HUES6 (cell line): ENCODE measurements around the gene ZNF521.

ENCODE experiments used
- H3K27ac ChIP-seq: 2 replicates; pipeline ENCODE4 v1.7.0; 2013; ENCODE audit warnings: low read depth, mild to moderate bottlenecking, low read length, inconsistent platforms
- H3K27me3 ChIP-seq: 2 replicates; pipeline ENCODE4 v1.6.1; 2013; ENCODE audit warnings: low read length; ENCODE audit not compliant: control insufficient read depth, insufficient read depth
- H3K36me3 ChIP-seq: 2 replicates; pipeline ENCODE4 v1.6.1; 2013; ENCODE audit warnings: low read length; ENCODE audit not compliant: control insufficient read depth, insufficient read depth
- H3K4me1 ChIP-seq: 2 replicates; pipeline ENCODE4 v1.6.1; 2013; ENCODE audit warnings: low read length; ENCODE audit not compliant: control insufficient read depth, insufficient read depth
- H3K4me3 ChIP-seq: 2 replicates; pipeline ENCODE4 v1.5.1; 2013; ENCODE audit warnings: low read depth, low read length
- H3K9ac ChIP-seq: one replicate; pipeline ENCODE4 v1.6.1; 2013; ENCODE audit warnings: mild to moderate bottlenecking, low read length
- H3K9me3 ChIP-seq: 2 replicates; pipeline ENCODE4 v1.6.1; 2013; ENCODE audit warnings: low read depth, low read length; ENCODE audit not compliant: control insufficient read depth, insufficient read depth

The ZNF521 gene

DNA sequence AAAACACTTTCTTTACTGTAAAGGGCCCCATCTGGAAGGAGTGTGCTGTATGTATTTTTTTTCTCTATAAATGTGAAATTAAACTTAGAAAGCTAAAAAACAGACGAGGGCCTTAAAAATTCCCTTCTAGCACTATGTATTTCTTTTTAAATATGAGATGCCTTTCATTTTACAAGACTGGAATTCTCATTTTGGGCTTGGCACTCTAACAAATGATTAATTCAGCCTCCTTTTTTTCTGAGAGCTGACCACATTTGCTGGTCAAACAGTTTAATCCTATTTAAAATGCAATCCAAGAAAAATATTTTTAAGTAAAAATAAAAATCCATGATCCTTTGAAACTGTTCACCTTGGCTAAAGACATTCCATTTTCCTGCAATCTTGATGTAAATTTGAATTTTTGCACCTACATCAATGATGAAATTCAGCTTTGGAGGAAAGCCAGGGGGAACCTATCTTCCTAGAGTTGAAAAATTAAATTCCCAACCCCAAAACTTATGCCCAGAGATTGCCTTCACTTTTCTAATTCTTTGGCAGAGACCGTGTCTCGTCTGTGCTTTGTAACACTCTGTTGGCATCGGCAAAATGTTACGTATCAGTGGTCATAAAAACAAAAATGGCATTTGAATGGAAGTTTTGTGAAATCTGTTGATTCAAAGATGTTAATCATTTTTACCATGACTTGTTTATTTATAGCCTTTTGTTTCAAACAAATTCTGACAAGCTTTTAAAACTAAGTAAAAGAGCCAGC, 284.5 kb downstream of the ZNF521 start:
- H3K27ac ChIP-seq = no peak overlapping the region
- H3K27me3 ChIP-seq = no peaks in the 10 kb centered on the region; the same call in 1 of the 2 replicates
- no peak overlapping the region for H3K9ac ChIP-seq
- no peaks in the 10 kb centered on the region for H3K36me3 ChIP-seq
- H3K4me3 ChIP-seq = no peak overlapping the region
- H3K4me1 ChIP-seq = no peaks in the 10 kb centered on the region
- H3K9me3 ChIP-seq = no peaks in the 10 kb centered on the region

DNA sequence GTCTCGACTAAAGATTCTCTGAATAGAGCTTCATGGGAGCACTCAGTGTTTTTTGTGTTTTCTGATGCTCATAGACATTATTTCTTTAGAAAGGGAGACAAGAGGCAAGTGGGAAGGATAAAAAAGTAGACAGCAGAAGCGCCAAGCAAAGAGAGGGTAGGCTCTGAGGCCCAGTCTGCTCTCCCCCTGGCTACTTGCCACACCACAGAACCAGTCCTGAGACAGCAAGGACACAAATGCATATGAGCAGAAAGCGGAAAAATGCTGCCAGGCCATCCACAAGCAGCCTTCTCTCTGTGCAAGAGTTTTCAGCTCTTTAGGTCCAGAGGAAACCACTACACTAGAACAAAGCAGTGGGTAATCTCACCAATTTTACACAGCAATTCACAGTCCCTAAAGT, 285.4 kb downstream of the ZNF521 start:
- H3K9me3 ChIP-seq = no peaks in the 10 kb centered on the region
- no peaks in the 10 kb centered on the region; the same call in 1 of the 2 replicates for H3K27me3 ChIP-seq
- H3K36me3 ChIP-seq = no peaks in the 10 kb centered on the region
- no peak overlapping the region for H3K9ac ChIP-seq
- no peak overlapping the region for H3K27ac ChIP-seq
- H3K4me3 ChIP-seq = no peak overlapping the region
- H3K4me1 ChIP-seq = no peaks in the 10 kb centered on the region

- Histone ChIP-seq H3K9ac (no peak overlapping the region), H3K36me3 (no peaks in the 10 kb centered on the region), H3K4me1 (no peaks in the 10 kb centered on the region), H3K4me3 (no peak overlapping the region), H3K9me3 (no peaks in the 10 kb centered on the region), H3K27ac (no peak overlapping the region), H3K27me3 (no peaks in the 10 kb centered on the region; the same call in 1 of the 2 replicates)
Measured at GRCh38 chr18:25062720-25063119, 289.2 kb downstream of the ZNF521 start.

DNA sequence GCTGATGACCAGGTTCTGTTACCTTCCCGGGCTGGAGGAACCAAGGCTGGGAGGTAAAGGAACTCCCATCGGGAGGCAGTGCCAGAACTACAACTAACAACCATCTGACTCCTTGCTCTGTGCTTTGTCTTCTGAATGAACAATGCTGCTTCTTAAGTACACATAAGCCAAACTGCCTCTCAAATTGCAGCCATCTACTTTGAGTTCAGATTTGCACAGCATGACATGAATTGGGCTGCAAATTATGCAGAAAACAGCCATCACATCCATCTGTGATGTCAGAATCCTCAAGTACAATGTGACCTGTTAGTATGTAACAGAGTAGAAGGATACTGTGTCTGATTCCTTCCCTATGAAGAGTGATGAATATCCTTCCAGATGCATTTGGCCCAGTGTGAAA, 290.6 kb downstream of the ZNF521 start:
- no peak overlapping the region for H3K27ac ChIP-seq
- H3K9me3 ChIP-seq = no peaks in the 10 kb centered on the region
- H3K4me1 ChIP-seq = no peaks in the 10 kb centered on the region
- H3K4me3 ChIP-seq = no peak overlapping the region
- H3K27me3 ChIP-seq = peaks cover 5% of the 10 kb centered on the region; the same call in 1 of the 2 replicates
- no peaks in the 10 kb centered on the region for H3K36me3 ChIP-seq
- no peak overlapping the region for H3K9ac ChIP-seq

GRCh38 chr18:25058521-25058920, 293.4 kb downstream of the ZNF521 start:
- Histone ChIP-seq H3K9me3 (no peaks in the 10 kb centered on the region), H3K9ac (no peak overlapping the region), H3K36me3 (no peaks in the 10 kb centered on the region), H3K27me3 (peaks cover 33% of the 10 kb centered on the region), H3K27ac (no peak overlapping the region), H3K4me3 (no peak overlapping the region), H3K4me1 (no peaks in the 10 kb centered on the region)

DNA sequence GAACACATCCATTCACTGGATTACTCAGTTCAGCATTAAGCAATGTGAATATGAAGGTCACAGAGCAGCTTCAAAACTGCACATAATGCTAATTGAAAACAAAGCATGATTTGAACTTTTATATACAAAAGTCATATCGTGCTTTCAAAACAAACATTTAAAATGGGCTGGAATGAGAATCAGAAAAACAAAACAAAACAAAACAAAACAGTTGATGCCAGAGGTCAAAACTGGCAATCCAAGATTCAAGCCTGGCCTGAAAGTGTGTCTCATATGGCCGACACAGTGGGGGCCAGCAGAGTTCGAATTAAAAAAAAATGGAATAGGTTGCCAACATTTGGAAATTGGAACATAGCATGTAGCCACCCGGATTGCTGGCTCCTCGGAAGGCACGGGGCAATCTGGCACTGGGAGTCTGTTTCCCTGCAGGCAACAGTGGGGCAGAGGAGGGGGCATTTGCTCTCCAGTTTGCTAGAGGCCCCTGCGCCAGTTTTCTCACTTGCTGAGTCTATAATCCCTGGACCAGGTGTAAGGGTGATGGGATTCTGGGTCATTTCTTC, 294.4 kb downstream of the ZNF521 start:
- no peaks in the 10 kb centered on the region for H3K9me3 ChIP-seq
- H3K9ac ChIP-seq = no peak overlapping the region
- H3K4me3 ChIP-seq = no peak overlapping the region
- H3K27me3 ChIP-seq = peaks cover 42% of the 10 kb centered on the region
- H3K27ac ChIP-seq = no peak overlapping the region
- H3K4me1 ChIP-seq = no peaks in the 10 kb centered on the region
- H3K36me3 ChIP-seq = no peaks in the 10 kb centered on the region

DNA sequence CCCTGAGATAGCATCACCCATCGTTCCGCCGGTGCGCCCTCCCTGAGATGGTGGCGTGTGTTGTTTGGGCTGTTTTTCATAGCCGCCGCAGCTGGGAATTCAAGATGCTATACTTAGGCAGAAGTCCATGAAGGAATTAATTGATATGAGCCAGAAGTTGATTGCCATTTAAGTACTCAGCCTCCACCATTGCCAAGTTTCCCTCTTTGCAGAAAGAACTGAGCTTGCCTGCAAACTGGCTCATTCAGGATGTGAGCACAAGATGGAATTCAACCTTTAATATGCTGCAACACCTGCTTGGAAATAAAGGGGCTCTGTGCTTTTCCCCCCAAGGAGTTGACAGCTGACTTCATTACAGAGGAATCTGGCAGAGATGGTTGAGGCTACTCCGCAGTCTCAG, 295.5 kb downstream of the ZNF521 start:
- no peak overlapping the region for H3K9ac ChIP-seq
- no peaks in the 10 kb centered on the region for H3K9me3 ChIP-seq
- no peaks in the 10 kb centered on the region for H3K4me1 ChIP-seq
- H3K27me3 ChIP-seq = peaks cover 54% of the 10 kb centered on the region
- H3K4me3 ChIP-seq = no peak overlapping the region
- H3K27ac ChIP-seq = no peak overlapping the region
- no peaks in the 10 kb centered on the region for H3K36me3 ChIP-seq

DNA sequence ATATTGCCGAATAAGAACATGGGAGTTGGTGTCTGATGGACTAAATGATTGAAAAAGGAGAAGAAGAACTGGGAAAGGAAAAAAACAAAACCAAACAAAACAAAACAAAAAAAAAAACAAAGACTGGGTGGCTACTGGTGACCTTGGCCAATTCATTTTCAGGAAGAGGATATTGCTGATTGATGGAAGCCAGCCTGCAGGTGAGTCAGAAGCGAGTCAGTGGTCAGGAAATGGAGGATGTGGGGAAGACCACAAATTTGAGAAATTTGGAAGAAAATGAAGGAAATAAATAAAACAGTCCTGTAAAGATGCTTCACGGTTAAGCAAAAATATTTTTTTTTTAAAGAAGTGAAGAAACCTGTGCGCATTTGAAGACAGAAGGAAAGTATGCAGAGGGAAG, 296.9 kb downstream of the ZNF521 start:
- H3K9ac ChIP-seq = no peak overlapping the region

GRCh38 chr18:25053466-25053865, 298.5 kb downstream of the ZNF521 start:
- no peaks in the 10 kb centered on the region for H3K4me1 ChIP-seq
- H3K27ac ChIP-seq = no peak overlapping the region
- no peaks in the 10 kb centered on the region for H3K36me3 ChIP-seq
- no peak overlapping the region for H3K4me3 ChIP-seq
- no peak overlapping the region for H3K9ac ChIP-seq
- H3K9me3 ChIP-seq = no peaks in the 10 kb centered on the region
- H3K27me3 ChIP-seq = peaks cover 83% of the 10 kb centered on the region

More for the DNA sequence above, 296.9 kb downstream of the ZNF521 start:
- no peak overlapping the region for H3K4me3 ChIP-seq
- H3K36me3 ChIP-seq = no peaks in the 10 kb centered on the region
- H3K27ac ChIP-seq = no peak overlapping the region
- no peaks in the 10 kb centered on the region for H3K4me1 ChIP-seq
- H3K9me3 ChIP-seq = no peaks in the 10 kb centered on the region
- peaks cover 67% of the 10 kb centered on the region for H3K27me3 ChIP-seq

DNA sequence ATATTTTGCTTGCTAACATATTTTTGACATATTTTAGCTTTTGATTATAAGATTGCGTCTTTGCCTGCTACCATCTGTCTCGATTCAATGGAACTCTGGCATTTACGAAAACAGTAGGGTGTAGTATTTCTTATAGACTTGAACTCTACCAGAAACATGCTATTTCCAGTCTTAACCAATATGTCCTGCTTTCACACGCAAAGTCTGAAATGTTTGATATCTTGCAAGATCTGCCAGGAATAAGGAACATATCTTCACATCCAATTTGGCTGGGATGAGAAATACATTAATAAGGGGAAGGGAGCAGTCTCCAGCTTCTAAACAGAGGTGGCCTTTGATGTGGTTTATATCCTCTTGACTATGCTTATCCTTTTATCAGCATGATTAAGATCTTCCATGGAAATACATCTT, 299.4 kb downstream of the ZNF521 start:
- H3K4me1 ChIP-seq = peaks cover 4% of the 10 kb centered on the region; the same call in 1 of the 2 replicates
- H3K9me3 ChIP-seq = no peaks in the 10 kb centered on the region
- no peaks in the 10 kb centered on the region for H3K36me3 ChIP-seq
- H3K4me3 ChIP-seq = no peak overlapping the region
- H3K27ac ChIP-seq = no peak overlapping the region
- no peak overlapping the region for H3K9ac ChIP-seq
- H3K27me3 ChIP-seq = peaks cover 92% of the 10 kb centered on the region

DNA sequence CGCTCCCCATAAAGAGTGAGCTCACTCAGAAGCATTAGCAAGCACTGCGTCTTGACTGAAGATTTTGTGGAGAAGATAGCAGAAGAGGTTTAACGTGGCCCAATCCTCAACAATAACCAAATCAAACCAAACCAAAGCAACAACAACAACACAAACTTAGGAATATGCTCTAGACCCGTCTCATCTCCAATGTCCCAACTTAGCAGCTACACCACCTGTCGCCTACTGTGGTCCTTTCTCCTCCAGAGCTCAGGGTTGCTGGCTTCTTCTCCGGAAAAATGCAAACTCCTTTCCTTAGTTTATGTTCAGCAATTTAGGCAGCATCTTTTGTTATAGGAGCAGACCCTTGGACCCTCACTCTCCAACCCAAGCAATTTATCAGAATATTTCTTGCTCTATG, 301.4 kb downstream of the ZNF521 start:
- Histone ChIP-seq H3K36me3 (no peaks in the 10 kb centered on the region), H3K9ac (no peak overlapping the region), H3K27ac (no peak overlapping the region), H3K4me1 (peaks cover 8% of the 10 kb centered on the region; the same call in 1 of the 2 replicates), H3K27me3 (peaks cover 98% of the 10 kb centered on the region), H3K9me3 (no peaks in the 10 kb centered on the region), H3K4me3 (no peak overlapping the region)
